GM23248 (cell line): ENCODE data around the gene TRPV4.

Source experiments
- EZH2 ChIP-seq: fragments of 200-600 bp; sonication (generic); IDR thresholded peaks from 2 replicates; pipeline ENCODE4 v1.6.1; 2018; ENCODE audit warnings: antibody characterized with exemption, mild to moderate bottlenecking; ENCODE audit not compliant: insufficient read depth, poor library complexity, severe bottlenecking
- EZH2phosphoT487 ChIP-seq: fragments of 200-600 bp; sonication (generic); IDR thresholded peaks from 2 replicates; pipeline ENCODE4 v1.6.1; 2018; ENCODE audit warnings: antibody characterized with exemption, moderate library complexity, mild to moderate bottlenecking, low read depth; ENCODE audit not compliant: insufficient read depth

DNA sequence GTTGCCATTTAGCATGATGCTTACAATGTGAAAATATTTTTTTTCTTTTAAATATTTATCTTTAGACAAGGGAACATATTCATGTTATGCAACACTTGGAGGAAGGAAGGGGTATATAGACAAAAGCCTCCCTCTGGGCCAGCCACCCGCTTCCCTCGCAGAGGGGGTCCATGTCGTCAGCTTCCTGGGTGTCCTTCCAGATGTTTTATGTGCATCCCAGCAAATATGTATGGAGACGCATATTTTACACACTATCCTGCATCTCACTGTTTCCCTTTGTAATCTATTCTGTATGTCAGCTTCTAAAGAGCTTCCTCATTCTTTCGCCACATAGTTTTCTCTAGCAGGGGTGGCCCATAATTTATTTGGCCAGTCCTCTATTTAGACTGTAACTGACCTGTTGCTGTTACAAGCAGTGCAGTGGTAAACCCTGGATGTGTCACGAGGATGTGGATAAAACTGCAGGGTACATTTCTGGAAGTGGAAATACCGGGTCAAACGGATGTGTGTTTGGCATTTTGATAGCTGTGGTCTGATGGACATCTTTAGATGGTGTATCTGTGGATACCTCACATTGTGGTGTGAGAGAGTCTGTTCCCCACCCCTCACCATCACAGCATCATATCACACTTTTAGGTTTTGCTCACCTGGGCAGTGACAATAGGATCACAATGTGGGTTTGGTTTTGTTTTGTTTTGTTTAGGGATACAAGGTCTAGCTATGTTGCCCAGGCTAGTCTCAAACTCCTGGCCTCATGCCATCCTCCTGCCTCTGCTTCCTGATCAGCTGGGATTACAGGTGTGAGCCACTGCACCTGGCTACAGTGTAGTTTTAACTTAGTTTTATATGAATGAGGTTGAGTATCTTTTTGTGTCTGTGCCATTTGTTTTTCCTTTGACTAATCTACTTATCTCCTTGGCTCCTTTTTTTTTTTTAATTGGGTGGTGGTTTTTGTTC, 87.9 kb downstream of the TRPV4 start:
- TF ChIP-seq EZH2, result no peak
- TF ChIP-seq EZH2phosphoT487, result no peak
